Putamen (tissue), 1 donor: ENCODE data around the gene TADA2B.
A peak's percentile ranks its signal among the peaks of the same experiment; 100 is the strongest.

Experiments used
- DNase-seq: peaks from one replicate; pipeline ENCODE4 v3.0.0-alpha.2; 2016; ENCODE audit warnings: low spot score

The TADA2B gene

DNA sequence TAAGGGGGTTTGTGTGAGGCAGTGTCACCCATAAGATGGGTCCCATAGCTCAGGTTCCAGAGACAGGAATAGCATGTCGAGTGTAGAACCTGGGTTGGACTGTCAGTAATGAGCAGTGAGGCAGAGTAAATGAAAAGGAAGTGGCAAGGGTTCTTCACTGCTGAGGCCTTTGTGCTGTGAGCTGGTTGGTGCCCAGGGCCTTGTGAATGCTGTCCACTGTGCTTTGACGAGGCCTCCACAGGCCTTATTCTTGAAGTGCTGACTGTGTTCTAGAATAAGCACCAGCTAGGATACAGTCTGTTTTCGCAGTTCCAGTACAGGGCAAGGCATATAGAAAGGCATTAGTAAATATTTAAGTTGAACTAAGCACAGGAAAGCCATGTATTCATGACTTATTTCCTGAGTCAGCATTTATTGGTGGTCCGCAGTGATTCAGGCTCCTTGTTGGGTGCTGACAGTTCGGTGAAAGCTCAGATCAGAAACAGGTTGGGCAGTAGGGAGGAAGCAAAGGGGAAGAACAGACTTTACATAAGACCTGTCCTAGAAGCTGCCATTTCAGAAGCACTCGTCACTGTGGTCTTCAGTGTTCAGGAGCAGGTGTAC is 25.6 kb upstream of the TADA2B start:
- no peak for DNase-seq

DNA sequence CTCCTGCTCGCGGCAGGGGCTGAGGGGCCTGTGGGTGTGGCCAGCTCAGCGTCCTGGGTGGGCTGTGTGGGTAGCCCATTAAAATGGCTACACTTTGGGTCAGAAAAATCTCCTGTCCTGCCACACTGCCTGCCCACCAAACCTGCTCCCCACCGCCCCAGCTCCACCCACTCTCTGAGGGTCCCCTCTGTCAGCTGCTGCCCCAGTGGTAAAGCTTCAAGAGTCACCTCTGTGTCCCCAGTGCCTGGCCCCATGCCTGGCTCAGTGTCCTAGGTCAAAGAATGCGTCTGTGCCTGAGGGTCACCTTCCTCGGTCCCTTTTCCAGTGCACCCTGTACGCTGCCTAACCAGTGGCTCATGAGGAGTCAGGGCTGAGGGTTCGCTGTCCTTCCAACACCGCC is 24.9 kb upstream of the TADA2B start:
- DNase-seq, result no peak

DNA sequence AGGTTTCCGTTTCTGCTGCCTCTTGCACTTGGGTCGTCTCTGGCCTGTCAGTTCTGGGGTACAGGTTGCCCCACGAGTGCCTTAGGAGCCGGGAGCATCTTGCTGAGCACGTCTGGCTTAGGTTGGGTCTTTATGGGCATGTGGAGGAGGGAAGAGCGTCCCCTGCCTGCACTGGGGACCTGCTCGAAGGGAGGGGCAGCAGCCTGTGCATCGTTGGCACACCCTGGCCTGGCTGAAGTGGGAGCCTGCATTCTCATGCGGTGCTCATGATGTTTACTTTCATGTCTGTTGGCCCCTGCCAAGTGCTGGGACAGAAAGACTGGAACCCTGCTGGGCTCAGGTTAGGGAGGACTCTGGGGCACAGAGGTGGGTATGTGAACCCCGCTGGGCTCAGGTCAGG is 23.8 kb upstream of the TADA2B start:
- DNase-seq, result no peak

DNA sequence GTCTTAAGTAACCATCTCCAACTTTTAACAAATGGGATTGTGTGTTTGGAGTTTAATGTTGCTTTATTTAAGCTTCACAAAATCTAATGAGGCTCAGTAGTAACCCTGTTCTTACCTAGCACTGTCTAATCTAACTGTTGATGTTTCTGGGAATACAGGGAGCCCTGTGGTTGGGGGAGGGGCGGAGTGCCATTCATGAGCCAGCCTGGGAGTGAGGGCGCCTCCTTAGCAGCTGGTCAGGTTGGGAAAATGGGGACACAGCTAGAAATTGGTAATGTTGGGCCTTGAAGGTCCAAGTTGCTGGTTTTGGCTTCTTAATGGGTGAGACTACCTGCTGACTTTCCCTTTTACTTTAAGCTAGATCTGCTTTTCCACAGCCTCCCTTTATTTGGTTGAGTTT is 22.9 kb upstream of the TADA2B start:
- DNase-seq, result no peak

DNA sequence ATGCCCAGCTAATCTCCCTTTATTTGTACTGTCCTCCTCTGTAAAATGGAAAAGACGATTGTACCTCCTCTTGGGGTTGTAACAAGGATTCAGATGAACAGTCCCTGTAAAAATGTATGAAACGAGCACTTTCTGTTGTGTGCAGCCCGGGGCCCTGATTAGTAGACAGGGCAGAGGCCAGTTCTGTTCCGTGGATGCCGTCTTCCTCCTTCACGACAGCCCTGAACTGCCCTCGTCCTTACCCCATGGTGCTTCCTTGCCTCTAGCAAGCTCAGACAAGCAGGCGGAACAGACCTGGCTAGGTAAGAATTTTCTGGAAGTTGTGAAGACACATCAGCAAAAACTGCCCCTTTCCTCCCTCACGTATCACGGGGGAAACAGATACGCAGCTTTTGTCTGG is 22.3 kb upstream of the TADA2B start:
- no peak for DNase-seq

DNA sequence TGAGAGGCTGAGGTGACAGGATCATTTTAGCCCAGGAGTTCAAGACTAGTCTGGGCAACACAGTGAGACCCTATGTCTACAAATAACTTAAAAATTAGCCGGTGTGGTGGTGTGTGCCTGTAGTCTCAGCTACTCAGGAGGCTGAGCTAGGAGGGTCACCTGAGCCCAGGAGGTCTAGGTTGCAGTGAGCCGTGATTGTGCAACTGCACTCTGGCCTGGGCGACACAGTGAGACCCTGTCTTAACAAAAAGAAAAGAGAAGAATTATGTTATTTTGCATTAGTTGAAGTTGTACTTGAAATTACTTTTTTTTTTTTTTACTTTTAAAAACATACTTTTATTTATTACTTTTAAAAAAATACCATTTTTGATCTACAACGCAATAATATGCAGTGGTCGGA is 21.8 kb upstream of the TADA2B start:
- DNase-seq, result no peak

DNA sequence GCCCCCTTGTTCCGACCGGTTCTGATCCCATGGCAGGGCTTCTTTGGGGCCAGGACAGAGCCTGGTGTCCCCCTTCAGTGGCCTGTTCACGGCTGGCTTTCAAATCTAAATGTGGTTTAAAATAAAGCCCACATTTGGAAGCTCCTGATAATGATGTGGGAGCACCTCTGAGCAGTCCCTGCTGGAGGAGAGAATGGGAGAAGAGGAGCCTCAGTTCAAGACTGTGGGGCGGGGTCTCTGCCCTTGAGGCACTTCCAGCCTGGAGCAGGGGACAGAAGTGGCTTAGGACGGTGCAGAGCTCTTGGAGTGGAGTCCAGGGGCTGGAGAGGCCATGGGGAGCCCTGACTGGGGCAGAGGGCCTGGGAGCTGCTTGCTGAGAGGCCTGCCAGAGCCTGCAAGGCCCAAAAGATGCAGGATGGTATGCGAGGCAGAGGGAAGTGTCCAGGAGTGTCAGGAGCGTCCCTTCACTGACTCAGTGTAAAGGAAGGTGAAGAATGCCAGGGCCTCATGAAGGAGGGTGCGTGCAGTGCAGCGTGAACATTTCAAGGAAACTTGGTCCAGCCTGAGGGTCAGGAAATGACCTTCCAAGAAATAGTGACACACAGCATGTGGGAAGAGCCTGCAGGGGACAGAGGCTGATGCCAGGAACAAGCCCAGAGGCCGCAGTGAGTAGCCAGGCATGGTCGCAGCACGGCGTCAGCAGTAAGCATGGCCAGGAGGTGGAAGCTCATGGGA is 21.1 kb upstream of the TADA2B start:
- no peak for DNase-seq

DNA sequence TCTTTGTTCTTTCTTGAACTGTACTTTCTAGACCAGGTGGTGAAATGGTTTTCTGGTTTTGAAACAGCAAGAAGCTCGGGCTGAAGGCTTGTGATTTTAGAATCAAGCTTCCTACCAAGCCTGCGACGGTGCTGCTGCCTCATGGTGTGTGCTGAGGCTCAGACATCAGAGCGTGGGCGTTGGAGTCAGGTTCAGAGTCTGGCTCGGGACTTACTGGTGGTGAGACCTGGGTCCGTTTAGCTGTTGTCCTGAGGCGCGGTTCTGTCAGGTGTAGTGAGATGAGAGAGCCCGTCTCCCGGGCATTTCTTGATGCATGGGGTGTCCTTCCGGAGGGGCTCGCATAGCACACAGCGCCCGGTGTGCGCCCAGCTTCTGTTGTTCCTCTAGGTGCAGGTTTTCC is 19.7 kb upstream of the TADA2B start:
- no peak for DNase-seq

DNA sequence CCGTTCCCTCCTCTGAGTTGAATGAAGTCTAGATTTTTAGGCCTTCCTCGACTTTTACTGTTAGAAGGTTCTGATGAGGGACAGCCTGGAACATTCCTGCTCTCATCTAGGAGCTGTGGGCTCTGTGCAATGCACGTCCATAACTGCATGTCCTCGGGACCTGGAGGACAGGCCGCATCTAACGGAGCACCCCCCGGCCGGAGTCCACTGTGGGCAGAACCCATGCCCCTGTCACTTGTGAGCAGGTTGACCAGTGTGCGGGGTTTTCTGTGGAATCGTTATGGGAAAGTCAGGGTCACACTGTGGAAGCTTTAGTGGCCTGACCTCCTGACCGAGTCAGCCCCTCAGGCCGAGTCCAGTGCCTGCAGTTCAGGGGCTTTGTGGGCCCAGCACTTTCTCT is 19.3 kb upstream of the TADA2B start:
- no peak for DNase-seq

DNA sequence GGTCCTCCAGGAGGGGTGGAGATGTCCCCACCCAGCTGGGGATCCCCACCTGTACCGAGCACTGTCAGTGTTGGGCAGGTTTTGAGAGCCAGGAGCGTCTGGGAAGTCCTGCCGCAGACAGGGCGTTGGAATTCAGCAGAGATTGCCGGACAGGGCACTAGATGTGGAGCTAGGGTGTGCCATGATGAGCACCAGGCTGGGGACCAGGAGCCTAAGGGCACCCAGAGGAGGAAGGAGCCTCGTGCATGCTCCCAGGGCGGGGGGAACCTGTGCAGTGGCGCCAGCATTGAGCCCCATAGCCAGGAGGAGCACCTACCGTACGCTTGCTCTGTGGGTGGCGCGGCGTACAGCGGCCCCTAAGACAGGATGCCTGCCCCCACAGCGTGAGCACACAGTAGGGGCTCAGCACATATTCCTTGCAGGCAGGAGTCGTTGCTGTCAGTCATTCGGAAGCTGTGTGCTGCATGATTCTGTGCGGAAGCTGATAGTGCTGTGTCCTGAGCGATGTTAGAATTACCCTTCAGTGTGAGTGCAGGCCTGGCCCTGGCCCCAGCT is 18.8 kb upstream of the TADA2B start:
- no peak for DNase-seq

DNA sequence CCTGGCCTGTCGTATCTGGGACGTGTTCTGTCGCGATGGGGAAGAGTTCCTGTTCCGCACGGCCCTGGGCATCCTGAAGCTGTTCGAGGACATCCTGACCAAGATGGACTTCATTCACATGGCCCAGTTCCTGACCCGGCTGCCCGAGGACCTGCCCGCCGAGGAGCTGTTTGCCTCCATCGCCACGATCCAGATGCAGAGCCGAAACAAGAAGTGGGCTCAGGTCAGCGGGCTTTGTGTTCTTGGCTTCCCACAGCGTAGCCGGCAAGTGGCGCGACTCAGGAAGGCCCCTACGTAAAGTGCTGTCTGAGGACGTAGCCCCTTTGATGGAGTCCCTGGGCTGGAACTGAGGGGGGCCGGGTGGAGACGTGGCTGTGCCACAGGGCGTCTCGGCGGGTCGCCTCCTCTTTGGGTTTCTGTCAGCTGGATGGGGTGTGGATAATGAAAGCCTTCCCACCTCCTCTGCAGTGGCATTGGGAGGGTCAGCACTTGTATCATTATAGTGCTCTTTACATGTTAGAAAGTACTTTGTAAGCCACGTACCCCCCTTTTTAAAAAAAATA is 18.1 kb upstream of the TADA2B start:
- DNase-seq, result no peak

DNA sequence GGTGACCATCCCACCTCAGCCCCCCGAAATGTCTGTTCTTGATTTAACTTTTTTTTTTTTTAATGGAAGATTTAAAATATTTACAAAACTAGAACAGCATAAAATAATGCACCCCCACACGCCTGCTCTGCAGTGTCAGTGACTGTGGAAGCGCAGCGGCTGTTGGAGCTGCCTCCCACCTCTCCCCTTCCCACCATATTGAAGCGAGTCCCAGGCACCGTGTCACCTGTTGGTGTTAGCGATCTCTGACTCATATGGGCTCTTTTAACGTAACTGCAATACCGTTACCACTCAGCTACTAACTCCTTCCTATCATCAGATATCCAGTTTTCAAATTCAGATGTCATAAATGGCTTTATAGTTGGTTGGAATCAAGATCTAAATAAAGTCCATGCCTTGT is 17.1 kb upstream of the TADA2B start:
- peak; percentile 65 for DNase-seq

DNA sequence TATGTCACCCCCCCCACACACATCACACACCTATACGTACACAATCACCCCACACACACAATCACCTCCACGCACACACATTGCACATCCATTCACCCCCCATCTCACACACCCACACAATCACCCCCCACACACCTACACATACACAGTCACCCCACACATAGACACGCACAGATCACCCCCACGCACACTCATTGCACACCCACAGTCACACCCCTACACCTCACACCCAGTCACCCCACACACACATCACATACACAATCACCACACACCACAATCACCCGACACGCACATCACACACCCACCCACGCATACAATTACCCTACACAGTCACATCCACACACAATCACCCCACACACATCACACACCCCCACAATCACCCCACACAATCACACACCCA is 15.9 kb upstream of the TADA2B start:
- DNase-seq, result no peak

DNA sequence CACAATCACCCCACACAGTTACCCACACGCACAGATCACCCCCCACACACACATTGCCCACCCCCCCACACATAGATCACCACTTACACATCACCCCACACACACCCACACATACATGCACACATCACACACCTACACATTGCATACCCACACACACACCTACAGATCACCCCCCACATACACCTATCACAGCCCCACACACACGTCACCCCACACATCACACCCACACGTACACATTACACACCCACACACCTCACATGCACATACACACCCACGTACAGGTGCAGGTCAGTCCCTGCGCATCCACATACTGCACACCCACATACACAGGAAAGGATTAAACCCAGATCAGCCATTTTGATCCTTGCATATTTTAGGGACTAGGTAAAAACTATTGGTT is 15.3 kb upstream of the TADA2B start:
- DNase-seq, result no peak

DNA sequence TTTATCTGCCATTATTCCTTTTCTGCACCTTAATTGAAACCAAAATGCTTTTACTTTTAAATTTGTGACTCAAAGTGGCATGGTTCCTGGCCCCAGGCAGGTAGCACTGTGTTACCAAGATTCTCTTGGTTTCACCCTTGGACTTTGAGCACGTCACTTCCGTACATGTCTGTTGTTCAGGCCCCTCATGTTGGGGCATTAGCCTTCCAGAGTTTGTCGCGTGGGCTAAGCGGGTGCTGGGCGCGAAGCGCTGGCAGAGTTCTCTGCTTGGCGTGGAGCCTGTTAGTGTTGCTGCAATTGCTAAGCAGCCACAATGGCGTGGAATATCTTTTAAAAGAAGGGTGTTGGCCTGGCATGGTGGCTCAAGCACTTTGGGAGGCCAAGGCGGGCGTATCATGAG is 14.0 kb upstream of the TADA2B start:
- no peak for DNase-seq

DNA sequence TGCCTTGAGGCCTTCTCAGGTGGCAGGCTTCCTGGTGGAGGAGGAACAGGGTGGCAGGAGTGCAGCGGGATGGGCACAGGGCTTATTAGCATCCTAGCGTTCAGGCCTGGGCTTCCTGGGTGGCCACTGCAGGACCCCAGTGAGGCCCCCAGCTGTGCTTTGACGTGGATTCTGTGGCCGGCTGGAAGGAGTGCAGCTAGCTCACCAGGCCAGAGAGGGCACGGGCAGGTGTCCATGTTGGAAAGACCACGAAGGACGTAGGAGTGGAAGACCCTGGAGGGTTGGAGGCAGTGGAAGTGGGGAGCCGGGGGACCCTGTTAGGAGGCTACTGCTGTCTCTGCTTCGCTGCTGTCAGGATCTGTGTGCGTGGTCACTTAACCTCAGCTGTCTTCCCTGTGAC is 13.3 kb upstream of the TADA2B start:
- DNase-seq, result no peak

DNA sequence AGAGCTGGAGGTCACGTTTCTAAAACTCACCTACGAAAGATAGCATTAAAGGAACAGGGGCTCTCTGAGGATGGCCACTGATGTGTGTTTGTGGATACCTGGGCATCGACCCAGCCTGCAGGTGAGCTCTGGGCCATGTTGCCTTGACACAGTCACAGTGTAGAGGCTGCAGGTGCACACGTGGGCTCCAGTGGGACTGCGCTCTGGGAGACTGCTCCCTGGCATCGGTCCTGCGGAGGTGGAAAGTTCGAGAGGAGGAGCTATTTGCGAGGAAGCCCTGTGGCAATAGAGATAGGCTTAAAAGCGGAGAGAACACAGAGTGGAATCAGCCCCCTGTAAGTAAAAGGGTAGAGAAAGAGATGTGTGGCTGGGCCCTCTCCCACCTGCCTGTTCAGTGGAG is 12.3 kb upstream of the TADA2B start:
- no peak for DNase-seq

DNA sequence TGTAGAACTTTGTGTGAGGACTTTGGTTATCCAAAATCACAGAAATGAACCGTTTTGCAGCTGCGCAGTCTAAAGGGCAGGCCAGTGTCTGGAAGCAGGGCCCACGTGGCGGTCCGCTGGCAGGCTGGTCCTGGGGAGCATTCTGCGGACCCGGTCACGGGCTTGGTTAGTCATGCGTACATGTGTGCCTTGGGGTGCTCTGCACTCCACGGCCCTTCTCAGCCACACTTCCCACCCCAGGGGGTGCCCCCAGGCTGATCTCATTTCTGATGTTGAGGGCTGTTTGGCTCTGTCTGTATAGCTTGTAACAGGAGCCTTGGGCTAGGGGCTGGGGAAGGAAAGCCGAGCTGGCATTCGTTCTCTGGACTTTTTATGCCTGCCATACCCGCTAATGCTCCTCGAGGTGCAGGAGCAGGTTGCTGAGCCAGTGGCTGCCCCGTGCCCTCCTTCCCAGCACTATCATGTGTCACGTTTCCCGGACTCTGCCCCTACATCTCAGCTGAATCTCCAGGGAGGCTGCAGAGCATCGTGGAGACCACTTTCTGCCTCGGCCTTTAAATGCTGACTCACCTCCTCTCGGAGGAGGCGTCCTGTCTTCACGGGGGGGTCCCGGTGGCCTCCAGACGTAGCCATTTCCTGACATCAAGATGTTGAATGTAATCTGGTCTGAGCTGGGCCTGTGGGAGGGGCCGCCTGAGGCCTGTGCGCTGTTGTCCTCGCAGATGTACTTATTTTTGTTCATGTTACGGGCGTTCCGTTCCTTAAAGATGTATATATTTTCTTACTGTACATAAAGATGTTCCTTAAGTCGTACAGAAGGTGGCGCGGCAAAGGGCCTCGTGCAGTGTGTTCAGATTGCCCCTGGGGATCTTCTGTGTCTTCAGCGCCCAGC is 11.4 kb upstream of the TADA2B start:
- DNase-seq, result no peak

DNA sequence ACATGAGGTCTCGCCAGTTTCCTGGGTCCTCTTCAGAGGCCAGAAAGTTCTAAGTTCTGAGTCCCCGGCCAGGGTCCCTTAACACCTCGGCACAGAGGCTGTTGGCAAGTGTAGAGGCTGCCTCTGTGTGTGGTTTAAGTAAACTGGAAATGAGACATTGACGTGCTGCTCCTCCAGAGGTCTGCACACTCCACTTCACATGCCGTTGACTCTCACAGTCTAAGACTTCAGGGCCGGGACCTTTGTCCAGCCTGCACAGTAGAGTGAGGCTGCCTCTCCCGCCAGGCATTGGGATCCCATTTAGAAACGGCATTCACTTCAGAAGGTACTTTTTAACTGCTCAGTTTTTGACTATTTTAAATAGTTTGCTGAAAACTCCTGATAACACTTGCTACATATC is 10.6 kb upstream of the TADA2B start:
- DNase-seq, result no peak

DNA sequence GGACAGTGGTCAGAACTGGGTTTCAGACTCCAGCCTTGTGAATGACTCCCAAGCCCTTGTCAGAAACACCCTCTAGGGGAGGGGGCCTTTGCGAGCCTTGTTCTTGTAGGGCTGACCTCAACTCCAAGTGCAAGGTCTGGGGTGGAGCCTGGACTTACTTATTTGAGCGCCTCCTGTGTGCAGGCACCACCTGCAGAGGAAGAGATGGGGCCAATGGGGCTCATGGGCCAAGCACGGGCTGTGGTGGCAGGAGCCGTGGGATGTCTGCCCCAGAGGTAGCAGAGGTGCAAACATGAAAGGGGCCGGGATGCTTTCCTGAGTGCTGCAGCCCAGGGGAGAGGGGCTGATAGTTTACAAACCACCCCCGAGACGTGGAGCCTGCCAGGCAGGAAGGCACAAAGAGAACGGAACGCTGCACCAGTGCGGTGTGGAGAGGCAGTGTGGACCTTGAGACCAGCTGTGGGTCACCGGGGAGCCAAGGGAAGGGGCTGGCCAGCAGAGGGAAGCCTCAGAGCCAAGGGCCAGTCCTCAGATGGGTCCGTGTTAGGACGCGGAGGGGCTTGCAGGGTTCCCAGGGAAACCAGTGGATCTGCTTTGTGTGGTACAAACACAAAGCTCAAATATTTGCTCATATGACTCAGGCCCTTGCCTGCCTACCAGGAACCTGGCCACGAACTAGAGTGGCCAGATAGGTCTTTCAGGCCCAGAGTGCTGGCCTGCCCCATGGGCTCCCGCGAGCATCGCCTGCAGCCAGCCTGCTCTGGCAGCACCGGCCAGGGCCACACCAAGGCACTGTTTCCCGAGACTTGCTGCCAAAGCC is 8.7 kb upstream of the TADA2B start:
- DNase-seq, result no peak

DNA sequence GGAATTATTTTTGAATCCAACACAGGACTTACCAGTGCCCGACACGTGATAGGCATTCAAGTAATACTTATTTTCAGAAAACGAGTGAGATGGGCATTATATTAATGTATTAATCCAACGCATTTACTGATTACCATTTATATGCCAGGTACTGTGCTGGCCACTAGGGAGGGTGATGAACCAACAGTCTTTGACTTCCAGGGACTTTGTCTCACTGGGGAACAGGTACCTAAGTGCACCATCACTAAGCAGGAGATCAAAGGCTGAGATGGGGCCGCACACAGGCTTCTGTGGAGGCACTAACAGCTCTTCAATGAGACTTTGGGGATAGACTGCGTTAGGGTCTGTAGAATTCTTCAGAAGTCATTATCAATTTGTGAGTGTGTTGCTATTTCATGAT is 5.7 kb upstream of the TADA2B start:
- no peak for DNase-seq

DNA sequence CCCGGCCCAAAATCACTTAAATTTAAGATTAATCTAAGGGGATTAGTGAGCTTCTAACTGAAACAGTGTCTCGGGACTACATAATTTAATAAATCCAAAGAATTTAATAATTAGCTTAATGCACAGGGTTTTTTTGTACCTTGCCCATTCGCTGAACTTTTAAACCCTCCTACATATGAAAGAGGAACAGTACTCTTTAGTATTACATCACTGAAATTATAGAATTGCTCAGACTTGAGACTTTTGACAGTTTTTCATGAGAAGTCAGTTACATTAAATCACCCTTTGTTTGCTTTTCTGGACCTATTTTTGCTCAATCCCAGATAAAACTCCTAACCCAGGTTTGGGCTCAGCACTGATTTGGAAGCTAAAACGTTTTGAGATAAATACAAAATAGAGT is 2.4 kb upstream of the TADA2B start:
- DNase-seq, result no peak
